ENCODE results near the gene CD300LB.

DNA sequence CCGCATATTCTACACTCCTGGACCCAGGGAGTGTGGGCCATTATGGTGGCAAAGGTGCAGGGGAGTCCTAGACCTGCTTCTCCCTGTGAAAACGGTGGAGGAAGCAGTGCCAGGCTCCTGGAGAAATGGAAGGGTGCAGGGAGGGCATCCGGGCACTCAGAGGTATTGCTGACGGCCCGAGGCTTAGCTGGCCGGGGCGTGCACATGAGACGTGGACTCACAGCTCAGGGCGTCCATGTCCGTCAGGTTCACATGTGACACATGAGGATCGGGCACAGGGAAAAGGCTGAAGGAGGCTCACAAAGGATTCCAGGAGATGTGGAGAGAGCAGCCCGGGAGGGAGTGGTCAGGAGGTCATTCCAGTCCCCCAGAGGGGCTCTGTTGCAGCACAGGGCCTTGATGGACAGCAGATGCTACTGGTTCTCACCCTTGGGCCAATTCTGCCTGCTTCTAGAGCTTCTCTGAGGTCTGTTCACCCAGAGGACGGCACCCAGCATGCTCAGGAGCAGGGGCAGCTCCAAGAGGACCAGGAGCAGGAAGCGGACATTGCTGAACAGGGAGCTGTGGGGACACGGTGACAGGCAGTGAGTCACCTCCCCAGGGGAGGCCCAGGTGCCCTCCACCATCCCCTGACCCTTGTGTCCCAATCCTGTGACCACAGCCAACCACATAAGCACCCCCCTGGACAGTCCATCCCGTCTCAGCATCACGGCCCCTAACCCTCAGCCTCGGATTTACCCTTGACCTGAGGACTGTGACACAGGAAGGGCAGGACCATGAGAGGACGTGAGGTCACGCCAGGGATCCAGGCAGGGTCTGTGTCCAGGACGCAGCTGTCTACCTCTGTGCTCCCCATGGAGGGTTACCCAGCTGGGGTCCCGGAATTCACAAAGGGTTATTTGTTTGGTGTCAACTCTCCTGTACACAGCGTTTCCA is 10.2 kb upstream of the CD300LB start:
- TF ChIP-seq CTCF (IDR thresholded peaks at IDR 0.05): no peak
- no peak for TF ChIP-seq PREB (CRISPR knock-in tag; IDR thresholded peaks at IDR 0.05; ENCODE audit: borderline replicate concordance)
- no peak for TF ChIP-seq ATF3 (CRISPR knock-in tag; conservative IDR thresholded peaks at IDR 0.05)
- no peak for TF ChIP-seq NR1H2 (CRISPR knock-in tag; IDR thresholded peaks at IDR 0.05)
- TF ChIP-seq TCF7 (CRISPR knock-in tag; IDR thresholded peaks at IDR 0.05; ENCODE audit: low read depth): no peak
- TF ChIP-seq, protein P1, sequence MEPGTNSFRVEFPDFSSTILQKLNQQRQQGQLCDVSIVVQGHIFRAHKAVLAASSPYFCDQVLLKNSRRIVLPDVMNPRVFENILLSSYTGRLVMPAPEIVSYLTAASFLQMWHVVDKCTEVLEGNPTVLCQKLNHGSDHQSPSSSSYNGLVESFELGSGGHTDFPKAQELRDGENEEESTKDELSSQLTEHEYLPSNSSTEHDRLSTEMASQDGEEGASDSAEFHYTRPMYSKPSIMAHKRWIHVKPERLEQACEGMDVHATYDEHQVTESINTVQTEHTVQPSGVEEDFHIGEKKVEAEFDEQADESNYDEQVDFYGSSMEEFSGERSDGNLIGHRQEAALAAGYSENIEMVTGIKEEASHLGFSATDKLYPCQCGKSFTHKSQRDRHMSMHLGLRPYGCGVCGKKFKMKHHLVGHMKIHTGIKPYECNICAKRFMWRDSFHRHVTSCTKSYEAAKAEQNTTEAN (CRISPR knock-in tag; IDR thresholded peaks at IDR 0.05): no peak
- TF ChIP-seq, protein P2, sequence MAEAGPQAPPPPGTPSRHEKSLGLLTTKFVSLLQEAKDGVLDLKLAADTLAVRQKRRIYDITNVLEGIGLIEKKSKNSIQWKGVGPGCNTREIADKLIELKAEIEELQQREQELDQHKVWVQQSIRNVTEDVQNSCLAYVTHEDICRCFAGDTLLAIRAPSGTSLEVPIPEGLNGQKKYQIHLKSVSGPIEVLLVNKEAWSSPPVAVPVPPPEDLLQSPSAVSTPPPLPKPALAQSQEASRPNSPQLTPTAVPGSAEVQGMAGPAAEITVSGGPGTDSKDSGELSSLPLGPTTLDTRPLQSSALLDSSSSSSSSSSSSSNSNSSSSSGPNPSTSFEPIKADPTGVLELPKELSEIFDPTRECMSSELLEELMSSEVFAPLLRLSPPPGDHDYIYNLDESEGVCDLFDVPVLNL (CRISPR knock-in tag; IDR thresholded peaks at IDR 0.05; ENCODE audit: borderline replicate concordance, low read depth): no peak
- no peak for TF ChIP-seq FOXK1 (CRISPR knock-in tag; IDR thresholded peaks at IDR 0.05)
- TF ChIP-seq NFYB (CRISPR knock-in tag; conservative IDR thresholded peaks at IDR 0.05; ENCODE audit: low read depth): no peak
- TF ChIP-seq ZNF281 (CRISPR knock-in tag; IDR thresholded peaks at IDR 0.05): no peak
- TF ChIP-seq SP1 (CRISPR knock-in tag; conservative IDR thresholded peaks at IDR 0.05): no peak
- no peak for TF ChIP-seq ZNF317 (CRISPR knock-in tag; IDR thresholded peaks at IDR 0.05; ENCODE audit: borderline replicate concordance, low read depth)
- TF ChIP-seq, protein P3, sequence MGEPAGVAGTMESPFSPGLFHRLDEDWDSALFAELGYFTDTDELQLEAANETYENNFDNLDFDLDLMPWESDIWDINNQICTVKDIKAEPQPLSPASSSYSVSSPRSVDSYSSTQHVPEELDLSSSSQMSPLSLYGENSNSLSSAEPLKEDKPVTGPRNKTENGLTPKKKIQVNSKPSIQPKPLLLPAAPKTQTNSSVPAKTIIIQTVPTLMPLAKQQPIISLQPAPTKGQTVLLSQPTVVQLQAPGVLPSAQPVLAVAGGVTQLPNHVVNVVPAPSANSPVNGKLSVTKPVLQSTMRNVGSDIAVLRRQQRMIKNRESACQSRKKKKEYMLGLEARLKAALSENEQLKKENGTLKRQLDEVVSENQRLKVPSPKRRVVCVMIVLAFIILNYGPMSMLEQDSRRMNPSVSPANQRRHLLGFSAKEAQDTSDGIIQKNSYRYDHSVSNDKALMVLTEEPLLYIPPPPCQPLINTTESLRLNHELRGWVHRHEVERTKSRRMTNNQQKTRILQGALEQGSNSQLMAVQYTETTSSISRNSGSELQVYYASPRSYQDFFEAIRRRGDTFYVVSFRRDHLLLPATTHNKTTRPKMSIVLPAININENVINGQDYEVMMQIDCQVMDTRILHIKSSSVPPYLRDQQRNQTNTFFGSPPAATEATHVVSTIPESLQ (CRISPR knock-in tag; IDR thresholded peaks at IDR 0.05): no peak
